HEK293 (cell line): ENCODE results near the gene TRUB2.

Source experiments
- CTCF ChIA-PET: fragments of 350-600 bp; formaldehyde crosslinking; extraction: SDS; loops from one replicate; lab custom pipeline; 2021; ENCODE audit warnings: antibody characterized with exemption; lab: Yijun Ruan, JAX
- POLR2A ChIA-PET: fragments of 300-600 bp; formaldehyde crosslinking; extraction: SDS; loops from one replicate; lab custom pipeline; 2020; ENCODE audit warnings: antibody characterized with exemption, inconsistent platforms; lab: Yijun Ruan, JAX
- H3K27ac ChIP-seq: fragments of 200-500 bp; sonication (Bioruptor generic); 2 replicates; pipeline ENCODE4 v1.5.1; 2014; ENCODE audit warnings: low read depth, low read length, control low read depth, inconsistent platforms; ENCODE audit errors: extremely low read depth
- H3K36me3 ChIP-seq, 2 experiments: fragments of 200-500 bp in 1 of 2; sonication (Bioruptor generic) in 1 of 2; 1 replicate in 1 of 2; 2 replicates in 1 of 2; pipeline ENCODE4 v1.5.1; 2014 to 2017; ENCODE audit warnings: inconsistent platforms in 2 of 2, low read length in 2 of 2; ENCODE audit not compliant: control insufficient read depth in 2 of 2, insufficient read depth in 1 of 2
- H3K4me1 ChIP-seq: fragments of 200-500 bp; sonication (Bioruptor generic); 2 replicates; pipeline ENCODE4 v1.5.1; 2014; ENCODE audit warnings: mild to moderate bottlenecking, low read length, inconsistent platforms; ENCODE audit not compliant: control insufficient read depth, insufficient read depth
- H3K4me3 ChIP-seq: 2 replicates; pipeline ENCODE4 v1.5.1; 2011; ENCODE audit warnings: low read depth, mild to moderate bottlenecking, control low read depth, low read length, moderate library complexity
- H3K9me3 ChIP-seq: fragments of 200-500 bp; sonication (Bioruptor generic); 2 replicates; pipeline ENCODE4 v1.5.1; 2014; ENCODE audit warnings: low read depth, low read length, inconsistent platforms; ENCODE audit not compliant: control insufficient read depth, insufficient read depth
- BCL11A ChIP-seq: fragments of 450-650 bp; formaldehyde crosslinking; IDR thresholded peaks from 2 replicates; pipeline ENCODE4 v1.5.1; 2016; ENCODE audit warnings: low read depth, missing biosample characterization, missing genetic modification characterization
- BCL11B ChIP-seq: fragments of 450-650 bp; formaldehyde crosslinking; IDR thresholded peaks from 2 replicates; pipeline ENCODE4 v1.5.1; 2016; ENCODE audit warnings: low read depth, missing biosample characterization, missing genetic modification characterization
- KLF9 ChIP-seq: fragments of 450-650 bp; formaldehyde crosslinking; IDR thresholded peaks from 2 replicates; pipeline ENCODE4 v1.5.1; 2016; ENCODE audit warnings: missing biosample characterization, missing genetic modification characterization, low read depth
- SP3 ChIP-seq: fragments of 450-650 bp; formaldehyde crosslinking; IDR thresholded peaks from 2 replicates; pipeline ENCODE4 v1.5.1; 2016; ENCODE audit warnings: missing biosample characterization, missing genetic modification characterization
- ZBTB17 ChIP-seq: fragments of 450-650 bp; formaldehyde crosslinking; IDR thresholded peaks from 2 replicates; pipeline ENCODE4 v1.5.1; 2016; ENCODE audit warnings: missing biosample characterization, missing genetic modification characterization
- ZNF324 ChIP-seq: fragments of 450-650 bp; formaldehyde crosslinking; IDR thresholded peaks from 2 replicates; pipeline ENCODE4 v1.5.1; 2016; ENCODE audit warnings: missing biosample characterization, missing genetic modification characterization
- ZNF391 ChIP-seq: fragments of 450-650 bp; formaldehyde crosslinking; IDR thresholded peaks from 2 replicates; pipeline ENCODE4 v1.5.1; 2016; ENCODE audit warnings: low read depth, missing biosample characterization, missing genetic modification characterization, borderline replicate concordance
- ZNF548 ChIP-seq: fragments of 450-650 bp; formaldehyde crosslinking; IDR thresholded peaks from 2 replicates; pipeline ENCODE4 v1.5.1; 2016; ENCODE audit warnings: missing biosample characterization, missing genetic modification characterization
- ZNF658 ChIP-seq: fragments of 450-650 bp; formaldehyde crosslinking; IDR thresholded peaks from 2 replicates; pipeline ENCODE4; 2016; ENCODE audit warnings: missing biosample characterization, missing genetic modification characterization
- ZNF660 ChIP-seq: fragments of 450-650 bp; IDR thresholded peaks from 2 replicates; pipeline ENCODE4 v1.5.1; 2018; ENCODE audit warnings: missing biosample characterization, mild to moderate bottlenecking, missing genetic modification characterization
- ZNF76 ChIP-seq: fragments of 450-650 bp; formaldehyde crosslinking; IDR thresholded peaks from 2 replicates; pipeline ENCODE4; 2016; ENCODE audit warnings: low read depth, missing biosample characterization, missing genetic modification characterization, borderline replicate concordance
- ZNF785 ChIP-seq: fragments of 450-650 bp; formaldehyde crosslinking; IDR thresholded peaks from 2 replicates; pipeline ENCODE4 v1.5.1; 2016; ENCODE audit warnings: missing biosample characterization, missing genetic modification characterization
- ZXDB ChIP-seq: fragments of 450-650 bp; formaldehyde crosslinking; IDR thresholded peaks from 2 replicates; pipeline ENCODE4 v1.5.1; 2016; ENCODE audit warnings: missing biosample characterization, missing genetic modification characterization
- TF ChIP-seq, protein P1 (sequence below): fragments of 450-650 bp; formaldehyde crosslinking; IDR thresholded peaks from 2 replicates; pipeline ENCODE4 v1.5.1; 2016; ENCODE audit warnings: missing biosample characterization, missing genetic modification characterization
- TF ChIP-seq, protein P2 (sequence below): fragments of 450-650 bp; formaldehyde crosslinking; IDR thresholded peaks from 2 replicates; pipeline ENCODE4 v1.5.1; 2017; ENCODE audit warnings: missing biosample characterization, missing genetic modification characterization
- TF ChIP-seq, protein P3 (sequence below): fragments of 450-650 bp; formaldehyde crosslinking; IDR thresholded peaks from 2 replicates; pipeline ENCODE4 v1.5.1; 2016; ENCODE audit warnings: missing biosample characterization, missing genetic modification characterization
- TF ChIP-seq, protein P4 (sequence below): fragments of 450-650 bp; formaldehyde crosslinking; IDR thresholded peaks from 2 replicates; pipeline ENCODE4 v1.5.1; 2016; ENCODE audit warnings: missing biosample characterization, missing genetic modification characterization
- TF ChIP-seq, protein P5 (sequence below): fragments of 450-650 bp; formaldehyde crosslinking; IDR thresholded peaks from 2 replicates; pipeline ENCODE4 v1.5.1; 2017; ENCODE audit warnings: missing biosample characterization, missing genetic modification characterization
- TF ChIP-seq, protein P6 (sequence below): fragments of 450-650 bp; formaldehyde crosslinking; IDR thresholded peaks from 2 replicates; pipeline ENCODE4 v1.5.1; 2016; ENCODE audit warnings: missing biosample characterization, missing genetic modification characterization
- TF ChIP-seq, protein P7 (sequence below): fragments of 450-650 bp; formaldehyde crosslinking; optimal IDR thresholded peaks from 2 replicates; pipeline ENCODE3; 2016; ENCODE audit warnings: missing biosample characterization, mild to moderate bottlenecking, missing genetic modification characterization

The TRUB2 gene

DNA sequence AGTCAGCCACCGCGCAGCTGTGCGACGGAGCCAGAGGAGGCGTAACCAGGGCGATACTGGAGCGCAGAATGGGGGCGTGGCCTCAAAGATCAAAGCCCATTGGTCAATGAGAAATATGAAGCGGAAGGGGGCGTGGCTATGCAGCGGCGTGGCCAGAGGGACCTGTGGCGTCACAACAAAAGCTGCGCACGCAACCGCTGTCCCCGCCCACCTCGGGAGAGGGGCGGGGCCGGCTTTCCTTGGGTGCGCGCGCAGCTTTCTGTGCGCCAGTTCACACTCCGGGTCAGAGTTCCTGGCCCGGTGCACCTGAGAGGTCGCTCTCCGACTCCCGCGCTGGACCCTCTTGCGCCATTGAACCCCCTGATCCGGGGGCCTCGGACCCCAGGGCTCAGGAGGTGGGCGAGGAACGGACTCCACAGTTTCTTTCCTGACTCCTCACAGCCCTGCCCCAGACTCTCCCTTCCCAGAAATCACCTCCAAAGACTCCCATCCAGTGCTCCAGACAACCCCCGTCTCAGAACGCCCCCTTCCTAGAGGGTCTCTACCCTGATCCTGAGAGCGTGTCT is 46.2 kb downstream of the TRUB2 start, which contains the start of gene SWI5 (continued):
- TF ChIP-seq ZNF391 = peak; percentile 39; the same call in 1 of the 2 replicates
- TF ChIP-seq, protein P1, sequence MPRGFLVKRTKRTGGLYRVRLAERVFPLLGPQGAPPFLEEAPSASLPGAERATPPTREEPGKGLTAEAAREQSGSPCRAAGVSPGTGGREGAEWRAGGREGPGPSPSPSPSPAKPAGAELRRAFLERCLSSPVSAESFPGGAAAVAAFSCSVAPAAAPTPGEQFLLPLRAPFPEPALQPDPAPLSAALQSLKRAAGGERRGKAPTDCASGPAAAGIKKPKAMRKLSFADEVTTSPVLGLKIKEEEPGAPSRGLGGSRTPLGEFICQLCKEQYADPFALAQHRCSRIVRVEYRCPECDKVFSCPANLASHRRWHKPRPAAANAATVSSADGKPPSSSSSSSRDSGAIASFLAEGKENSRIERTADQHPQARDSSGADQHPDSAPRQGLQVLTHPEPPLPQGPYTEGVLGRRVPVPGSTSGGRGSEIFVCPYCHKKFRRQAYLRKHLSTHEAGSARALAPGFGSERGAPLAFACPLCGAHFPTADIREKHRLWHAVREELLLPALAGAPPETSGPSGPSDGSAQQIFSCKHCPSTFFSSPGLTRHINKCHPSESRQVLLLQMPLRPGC (tag by site-specific recombination) = 0 out of 2 replicates have a peak, but pooled peaks have one; percentile 19
- TF ChIP-seq ZNF658 (tag by site-specific recombination) = no peak
- TF ChIP-seq KLF9 = peak; percentile 95
- peak; percentile 93 for TF ChIP-seq SP3 (tag by site-specific recombination)
- 0 out of 2 replicates have a peak, but pooled peaks have one; percentile 45 for TF ChIP-seq ZNF324 (tag by site-specific recombination)
- peak; percentile 83; the same call in 1 of the 2 replicates for TF ChIP-seq BCL11A (tag by site-specific recombination)
- peak; percentile 55; the same call in 1 of the 2 replicates for TF ChIP-seq BCL11B (tag by site-specific recombination)
- TF ChIP-seq, protein P2, sequence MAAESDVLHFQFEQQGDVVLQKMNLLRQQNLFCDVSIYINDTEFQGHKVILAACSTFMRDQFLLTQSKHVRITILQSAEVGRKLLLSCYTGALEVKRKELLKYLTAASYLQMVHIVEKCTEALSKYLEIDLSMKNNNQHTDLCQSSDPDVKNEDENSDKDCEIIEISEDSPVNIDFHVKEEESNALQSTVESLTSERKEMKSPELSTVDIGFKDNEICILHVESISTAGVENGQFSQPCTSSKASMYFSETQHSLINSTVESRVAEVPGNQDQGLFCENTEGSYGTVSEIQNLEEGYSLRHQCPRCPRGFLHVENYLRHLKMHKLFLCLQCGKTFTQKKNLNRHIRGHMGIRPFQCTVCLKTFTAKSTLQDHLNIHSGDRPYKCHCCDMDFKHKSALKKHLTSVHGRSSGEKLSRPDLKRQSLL = peak; percentile 92
- TF ChIP-seq, protein P3, sequence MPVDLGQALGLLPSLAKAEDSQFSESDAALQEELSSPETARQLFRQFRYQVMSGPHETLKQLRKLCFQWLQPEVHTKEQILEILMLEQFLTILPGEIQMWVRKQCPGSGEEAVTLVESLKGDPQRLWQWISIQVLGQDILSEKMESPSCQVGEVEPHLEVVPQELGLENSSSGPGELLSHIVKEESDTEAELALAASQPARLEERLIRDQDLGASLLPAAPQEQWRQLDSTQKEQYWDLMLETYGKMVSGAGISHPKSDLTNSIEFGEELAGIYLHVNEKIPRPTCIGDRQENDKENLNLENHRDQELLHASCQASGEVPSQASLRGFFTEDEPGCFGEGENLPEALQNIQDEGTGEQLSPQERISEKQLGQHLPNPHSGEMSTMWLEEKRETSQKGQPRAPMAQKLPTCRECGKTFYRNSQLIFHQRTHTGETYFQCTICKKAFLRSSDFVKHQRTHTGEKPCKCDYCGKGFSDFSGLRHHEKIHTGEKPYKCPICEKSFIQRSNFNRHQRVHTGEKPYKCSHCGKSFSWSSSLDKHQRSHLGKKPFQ (tag by site-specific recombination) = peak; percentile 100

DNA sequence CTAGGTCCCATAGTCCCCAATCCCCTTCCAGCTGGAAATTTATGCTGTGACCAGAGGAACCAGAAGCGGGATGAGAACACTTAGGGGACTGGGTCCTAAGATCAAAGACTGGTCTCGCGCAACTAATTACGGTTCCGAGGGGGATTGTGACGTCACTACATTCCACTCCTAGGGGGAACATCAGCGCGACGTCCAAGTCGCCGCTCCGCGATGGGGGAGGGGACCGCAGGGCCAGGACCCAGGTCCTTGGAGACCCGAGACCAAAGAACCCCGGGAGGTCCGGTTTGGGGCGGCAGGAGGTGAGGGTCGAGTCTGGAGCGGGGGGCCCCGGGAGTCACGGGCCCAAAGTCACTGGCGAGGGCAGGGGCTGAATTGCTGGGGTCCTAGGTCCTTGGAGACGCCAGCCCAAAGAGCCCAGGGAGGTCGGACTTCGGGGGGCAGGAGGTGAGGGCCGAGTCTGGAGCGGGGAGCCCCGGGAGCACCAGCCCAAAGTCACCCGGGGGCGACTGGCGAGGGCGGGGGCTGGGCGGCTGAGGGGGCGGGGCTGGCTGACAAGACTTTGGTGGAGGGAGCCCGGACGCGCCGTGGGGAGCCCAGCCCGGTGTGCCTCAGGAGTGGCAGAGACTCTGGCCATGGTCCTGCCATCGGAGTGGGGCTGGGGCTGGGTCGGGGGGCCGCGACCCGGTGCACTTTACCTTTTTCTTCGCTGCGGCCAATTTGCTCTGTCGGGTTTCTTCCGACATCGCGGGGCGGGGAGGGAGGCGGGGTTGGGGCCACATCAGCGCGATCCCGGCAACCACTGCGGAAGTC is 46.8 kb downstream of the TRUB2 start, which contains the start of gene GOLGA2:
Gene GOLGA2 (minus strand): TSS at position 810 of the 810 bp plus-strand sequence. CDS start 31 bp downstream, at position 779.
- ChIA-PET POLR2A (interaction anchor here (0.5 to 1.9 kb wide), 36 partner anchors 8 to 554 kb away, joined by 3 to 23 read pairs (median 4); partner anchors contain the start of genes CERCAM, CIZ1, ODF2 and SLC27A4), CTCF (interaction anchor here (0.9 to 1.3 kb wide), 2 partner anchors 20 kb away, joined by 5 to 9 read pairs; no protein-coding TSS in a partner anchor)
- peak within 1 kb of the TSS; percentile 83 for H3K4me3 ChIP-seq
- H3K4me1 ChIP-seq = no peaks in the 10 kb centered on the region
- peaks cover 0 to 25% of the 10 kb centered on the region in 2 experiments; a peak in 1 of 3 replicates for H3K36me3 ChIP-seq
- peak within 1 kb of the TSS; percentile 51; the same call in 1 of the 2 replicates for H3K27ac ChIP-seq
- H3K9me3 ChIP-seq = no peaks in the 10 kb centered on the region
- no peak for TF ChIP-seq ZBTB17 (tag by site-specific recombination)
- TF ChIP-seq ZNF76 (tag by site-specific recombination) = peak; percentile 8; the same call in 1 of the 2 replicates
- TF ChIP-seq, protein P4, sequence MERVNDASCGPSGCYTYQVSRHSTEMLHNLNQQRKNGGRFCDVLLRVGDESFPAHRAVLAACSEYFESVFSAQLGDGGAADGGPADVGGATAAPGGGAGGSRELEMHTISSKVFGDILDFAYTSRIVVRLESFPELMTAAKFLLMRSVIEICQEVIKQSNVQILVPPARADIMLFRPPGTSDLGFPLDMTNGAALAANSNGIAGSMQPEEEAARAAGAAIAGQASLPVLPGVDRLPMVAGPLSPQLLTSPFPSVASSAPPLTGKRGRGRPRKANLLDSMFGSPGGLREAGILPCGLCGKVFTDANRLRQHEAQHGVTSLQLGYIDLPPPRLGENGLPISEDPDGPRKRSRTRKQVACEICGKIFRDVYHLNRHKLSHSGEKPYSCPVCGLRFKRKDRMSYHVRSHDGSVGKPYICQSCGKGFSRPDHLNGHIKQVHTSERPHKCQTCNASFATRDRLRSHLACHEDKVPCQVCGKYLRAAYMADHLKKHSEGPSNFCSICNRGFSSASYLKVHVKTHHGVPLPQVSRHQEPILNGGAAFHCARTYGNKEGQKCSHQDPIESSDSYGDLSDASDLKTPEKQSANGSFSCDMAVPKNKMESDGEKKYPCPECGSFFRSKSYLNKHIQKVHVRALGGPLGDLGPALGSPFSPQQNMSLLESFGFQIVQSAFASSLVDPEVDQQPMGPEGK (tag by site-specific recombination) = peak; percentile 36; the same call in 1 of the 2 replicates
- TF ChIP-seq, protein P5, sequence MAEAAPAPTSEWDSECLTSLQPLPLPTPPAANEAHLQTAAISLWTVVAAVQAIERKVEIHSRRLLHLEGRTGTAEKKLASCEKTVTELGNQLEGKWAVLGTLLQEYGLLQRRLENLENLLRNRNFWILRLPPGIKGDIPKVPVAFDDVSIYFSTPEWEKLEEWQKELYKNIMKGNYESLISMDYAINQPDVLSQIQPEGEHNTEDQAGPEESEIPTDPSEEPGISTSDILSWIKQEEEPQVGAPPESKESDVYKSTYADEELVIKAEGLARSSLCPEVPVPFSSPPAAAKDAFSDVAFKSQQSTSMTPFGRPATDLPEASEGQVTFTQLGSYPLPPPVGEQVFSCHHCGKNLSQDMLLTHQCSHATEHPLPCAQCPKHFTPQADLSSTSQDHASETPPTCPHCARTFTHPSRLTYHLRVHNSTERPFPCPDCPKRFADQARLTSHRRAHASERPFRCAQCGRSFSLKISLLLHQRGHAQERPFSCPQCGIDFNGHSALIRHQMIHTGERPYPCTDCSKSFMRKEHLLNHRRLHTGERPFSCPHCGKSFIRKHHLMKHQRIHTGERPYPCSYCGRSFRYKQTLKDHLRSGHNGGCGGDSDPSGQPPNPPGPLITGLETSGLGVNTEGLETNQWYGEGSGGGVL (tag by site-specific recombination) = 0 out of 2 replicates have a peak, but pooled peaks have one; percentile 15
- TF ChIP-seq ZNF660 (tag by site-specific recombination) = no peak
- TF ChIP-seq ZXDB (tag by site-specific recombination) = peak; percentile 46; the same call in 1 of the 2 replicates
- TF ChIP-seq, protein P6, sequence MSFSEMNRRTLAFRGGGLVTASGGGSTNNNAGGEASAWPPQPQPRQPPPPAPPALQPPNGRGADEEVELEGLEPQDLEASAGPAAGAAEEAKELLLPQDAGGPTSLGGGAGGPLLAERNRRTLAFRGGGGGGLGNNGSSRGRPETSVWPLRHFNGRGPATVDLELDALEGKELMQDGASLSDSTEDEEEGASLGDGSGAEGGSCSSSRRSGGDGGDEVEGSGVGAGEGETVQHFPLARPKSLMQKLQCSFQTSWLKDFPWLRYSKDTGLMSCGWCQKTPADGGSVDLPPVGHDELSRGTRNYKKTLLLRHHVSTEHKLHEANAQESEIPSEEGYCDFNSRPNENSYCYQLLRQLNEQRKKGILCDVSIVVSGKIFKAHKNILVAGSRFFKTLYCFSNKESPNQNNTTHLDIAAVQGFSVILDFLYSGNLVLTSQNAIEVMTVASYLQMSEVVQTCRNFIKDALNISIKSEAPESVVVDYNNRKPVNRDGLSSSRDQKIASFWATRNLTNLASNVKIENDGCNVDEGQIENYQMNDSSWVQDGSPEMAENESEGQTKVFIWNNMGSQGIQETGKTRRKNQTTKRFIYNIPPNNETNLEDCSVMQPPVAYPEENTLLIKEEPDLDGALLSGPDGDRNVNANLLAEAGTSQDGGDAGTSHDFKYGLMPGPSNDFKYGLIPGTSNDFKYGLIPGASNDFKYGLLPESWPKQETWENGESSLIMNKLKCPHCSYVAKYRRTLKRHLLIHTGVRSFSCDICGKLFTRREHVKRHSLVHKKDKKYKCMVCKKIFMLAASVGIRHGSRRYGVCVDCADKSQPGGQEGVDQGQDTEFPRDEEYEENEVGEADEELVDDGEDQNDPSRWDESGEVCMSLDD (tag by site-specific recombination) = 0 out of 2 replicates have a peak, but pooled peaks have one; percentile 32
- TF ChIP-seq ZNF785 (tag by site-specific recombination) = no peak
- TF ChIP-seq ZNF548 (tag by site-specific recombination) = no peak
- TF ChIP-seq, protein P7, sequence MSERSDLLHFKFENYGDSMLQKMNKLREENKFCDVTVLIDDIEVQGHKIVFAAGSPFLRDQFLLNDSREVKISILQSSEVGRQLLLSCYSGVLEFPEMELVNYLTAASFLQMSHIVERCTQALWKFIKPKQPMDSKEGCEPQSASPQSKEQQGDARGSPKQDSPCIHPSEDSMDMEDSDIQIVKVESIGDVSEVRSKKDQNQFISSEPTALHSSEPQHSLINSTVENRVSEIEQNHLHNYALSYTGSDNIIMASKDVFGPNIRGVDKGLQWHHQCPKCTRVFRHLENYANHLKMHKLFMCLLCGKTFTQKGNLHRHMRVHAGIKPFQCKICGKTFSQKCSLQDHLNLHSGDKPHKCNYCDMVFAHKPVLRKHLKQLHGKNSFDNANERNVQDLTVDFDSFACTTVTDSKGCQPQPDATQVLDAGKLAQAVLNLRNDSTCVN (tag by site-specific recombination) = peak; percentile 53
